GM23338 (cell line): Measurements from ENCODE around the gene TPGS2. TPM values are rescaled to one million over a fixed set of nuclear protein-coding genes. Genes with fewer than 3 reads are reported as not detected.

Experiments used
- ATAC-seq: fragments of 200-7000 bp; cut with Tn5 transposase; 3 replicates; pipeline ENCODE4 v1.9.1; 2020
- DNase-seq: peaks from one replicate; pipeline ENCODE4 v3.0.0-alpha.2; 2015; ENCODE audit warnings: low spot score
- H2AFZ ChIP-seq: fragments of 200-600 bp; sonication (generic); 2 replicates; pipeline ENCODE4 v1.8.0; 2016; ENCODE audit warnings: antibody characterized with exemption, mild to moderate bottlenecking, moderate library complexity
- H3F3A ChIP-seq: fragments of 200-600 bp; sonication (generic); replicated peaks from 2 replicates; pipeline ENCODE4 v1.8.0; 2017; ENCODE audit warnings: antibody characterized with exemption, mixed run types, low read depth
- H3K27ac ChIP-seq: fragments of 200-600 bp; sonication (generic); 2 replicates; pipeline ENCODE4 v1.6.1; 2016; ENCODE audit warnings: low read depth
- H3K27me3 ChIP-seq: fragments of 200-600 bp; sonication (generic); 2 replicates; pipeline ENCODE4 v1.8.0; 2016; ENCODE audit warnings: mild to moderate bottlenecking, mixed run types, moderate library complexity; ENCODE audit not compliant: insufficient read depth
- H3K36me3 ChIP-seq: fragments of 200-600 bp; sonication (generic); 2 replicates; pipeline ENCODE4 v1.8.0; 2016; ENCODE audit warnings: mild to moderate bottlenecking; ENCODE audit not compliant: insufficient read depth
- H3K4me1 ChIP-seq: fragments of 200-600 bp; sonication (generic); 2 replicates; pipeline ENCODE4 v1.8.0; 2016; ENCODE audit warnings: mild to moderate bottlenecking, moderate library complexity; ENCODE audit not compliant: insufficient read depth
- H3K4me2 ChIP-seq: fragments of 200-600 bp; sonication (generic); 2 replicates; pipeline ENCODE4 v1.7.1; 2017; ENCODE audit warnings: mixed run types
- H3K4me3 ChIP-seq: fragments of 200-600 bp; sonication (generic); 2 replicates; pipeline ENCODE4 v1.6.1; 2016; ENCODE audit warnings: mixed run types
- H3K79me2 ChIP-seq: fragments of 200-600 bp; sonication (generic); replicated peaks from 2 replicates; pipeline ENCODE4 v1.8.0; 2017; ENCODE audit warnings: mild to moderate bottlenecking; ENCODE audit not compliant: insufficient read depth
- H3K9me2 ChIP-seq: fragments of 200-600 bp; sonication (generic); 2 replicates; pipeline ENCODE4 v1.8.0; 2017; ENCODE audit not compliant: insufficient read depth
- H4K20me1 ChIP-seq: fragments of 200-600 bp; sonication (generic); replicated peaks from 2 replicates; pipeline ENCODE4 v1.8.0; 2017; ENCODE audit warnings: mild to moderate bottlenecking; ENCODE audit not compliant: insufficient read depth
- H3K27ac Mint-ChIP-seq: 2 replicates; pipeline ENCODE4 v1.8.0; 2020; ENCODE audit warnings: inconsistent platforms, mild to moderate bottlenecking, moderate library complexity, mixed read lengths
- H3K27me3 Mint-ChIP-seq: 3 replicates; pipeline ENCODE4 v1.8.0; 2022; ENCODE audit warnings: low read depth, mild to moderate bottlenecking, moderate library complexity, mixed read lengths, inconsistent platforms; ENCODE audit not compliant: insufficient read depth, poor library complexity
- H3K36me3 Mint-ChIP-seq: 3 replicates; pipeline ENCODE4 v1.8.0; 2021; ENCODE audit warnings: low read depth, mild to moderate bottlenecking, inconsistent platforms, moderate library complexity, mixed read lengths
- H3K4me1 Mint-ChIP-seq: 3 replicates; pipeline ENCODE4 v1.8.0; 2020; ENCODE audit warnings: mild to moderate bottlenecking, inconsistent platforms, mixed read lengths
- H3K4me3 Mint-ChIP-seq: 3 replicates; pipeline ENCODE4 v1.8.0; 2021; ENCODE audit warnings: moderate library complexity, mild to moderate bottlenecking, inconsistent platforms, mixed read lengths
- H3K9me3 Mint-ChIP-seq: 3 replicates; pipeline ENCODE4 v1.8.0; 2020; ENCODE audit warnings: moderate library complexity, mild to moderate bottlenecking, inconsistent platforms, mixed read lengths
- CTCF ChIP-seq, 2 experiments: fragments of 200-600 bp in 1 of 2; sonication (generic) in 1 of 2; conservative IDR thresholded peaks; 2 replicates each; pipeline versions ENCODE4 v1.5.1 to v1.6.1; 2016 to 2017; ENCODE audit warnings: antibody characterized with exemption in 2 of 2, low read depth in 2 of 2, mild to moderate bottlenecking in 2 of 2, moderate library complexity in 1 of 2
- ETS1 ChIP-seq: IDR thresholded peaks from 2 replicates; pipeline ENCODE4 v1.6.1; 2016; ENCODE audit warnings: antibody characterized with exemption
- EZH2 ChIP-seq: fragments of 200-600 bp; sonication (generic); IDR thresholded peaks from one replicate; pipeline ENCODE4 v1.8.0; 2017; ENCODE audit warnings: antibody characterized with exemption, mild to moderate bottlenecking, low read depth; ENCODE audit not compliant: unreplicated experiment
- EZH2phosphoT487 ChIP-seq: fragments of 200-600 bp; sonication (generic); IDR thresholded peaks from one replicate; pipeline ENCODE4 v1.8.1; 2018; ENCODE audit warnings: antibody characterized with exemption; ENCODE audit not compliant: unreplicated experiment
- JUNB ChIP-seq: IDR thresholded peaks from one replicate; pipeline ENCODE4 v1.6.1; 2016; ENCODE audit warnings: antibody characterized with exemption; ENCODE audit not compliant: unreplicated experiment
- NANOG ChIP-seq: IDR thresholded peaks from 2 replicates; pipeline ENCODE4 v1.6.1; 2016; ENCODE audit warnings: antibody characterized with exemption, borderline replicate concordance
- POLR2AphosphoS5 ChIP-seq: IDR thresholded peaks from 2 replicates; pipeline ENCODE4 v1.6.1; 2016; ENCODE audit warnings: antibody characterized with exemption, low read depth
- ZNF331 ChIP-seq: fragments of 250-450 bp; sonication (Bioruptor Pico); IDR thresholded peaks from 2 replicates; pipeline ENCODE4 v1.5.0; 2020; ENCODE audit warnings: low read depth, mild to moderate bottlenecking, moderate library complexity
- polyA plus RNA-seq: library from polyadenylated mRNA; unstranded; fragments of >200 nt; fragmentation: Nextera tagmentation; extraction: Ambion mirVana; gene quantifications from 2 replicates; pipeline ENCODE4 v1.2.1, GENCODE V29; 2016
- total RNA-seq: library from RNA; depleted of rRNA; stranded (reverse); fragments of >200 nt; shearing (Covaris generic); gene quantifications from 2 replicates; pipeline ENCODE4 v1.2.3, GENCODE V29; 2014
- TF ChIP-seq, protein P1 (sequence below): fragments of 250-450 bp; sonication (Bioruptor Pico); IDR thresholded peaks from 2 replicates; pipeline ENCODE4 v1.5.0; 2020; ENCODE audit warnings: mild to moderate bottlenecking, moderate library complexity

The TPGS2 gene
- total and polyA plus RNA-seq, 2 experiments from 2014 or later = 136 to 167 TPM

GRCh38 chr18:36867056-36867455 lies 38.3 kb upstream of the TPGS2 start (continued):
- TF ChIP-seq NANOG = no peak
- no peak for TF ChIP-seq ETS1
- no peak for TF ChIP-seq EZH2phosphoT487

DNA sequence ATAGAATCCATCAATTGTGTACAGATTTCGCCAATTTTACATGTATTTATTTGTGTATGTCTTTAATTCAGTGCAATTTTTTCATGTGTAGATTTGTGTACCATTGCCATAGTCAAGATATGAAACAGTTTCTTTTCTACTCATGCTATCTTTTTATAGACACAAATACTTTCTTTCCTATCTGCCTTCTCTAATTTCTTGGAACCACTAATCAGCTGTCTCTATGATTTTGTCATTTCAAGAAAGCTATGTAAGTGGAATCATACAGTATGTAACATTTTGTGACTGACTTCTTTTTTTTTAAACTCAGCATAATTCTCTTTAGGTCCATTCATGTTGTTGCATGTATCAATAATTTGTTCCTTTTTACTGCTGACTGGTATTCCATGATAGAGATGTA lies 33.4 kb upstream of the TPGS2 start:
- no peaks in the 10 kb centered on the region for H3K27me3 ChIP-seq
- DNase-seq = no peak
- TF ChIP-seq NANOG (no peak), ZNF331 (CRISPR knock-in tag) (no peak), POLR2AphosphoS5 (no peak), EZH2 (no peak), CTCF (conservative IDR thresholded peaks at IDR 0.05; ENCODE audit: low read depth in 2 of 2) (no peak), JUNB (no peak)
- TF ChIP-seq, protein P1, sequence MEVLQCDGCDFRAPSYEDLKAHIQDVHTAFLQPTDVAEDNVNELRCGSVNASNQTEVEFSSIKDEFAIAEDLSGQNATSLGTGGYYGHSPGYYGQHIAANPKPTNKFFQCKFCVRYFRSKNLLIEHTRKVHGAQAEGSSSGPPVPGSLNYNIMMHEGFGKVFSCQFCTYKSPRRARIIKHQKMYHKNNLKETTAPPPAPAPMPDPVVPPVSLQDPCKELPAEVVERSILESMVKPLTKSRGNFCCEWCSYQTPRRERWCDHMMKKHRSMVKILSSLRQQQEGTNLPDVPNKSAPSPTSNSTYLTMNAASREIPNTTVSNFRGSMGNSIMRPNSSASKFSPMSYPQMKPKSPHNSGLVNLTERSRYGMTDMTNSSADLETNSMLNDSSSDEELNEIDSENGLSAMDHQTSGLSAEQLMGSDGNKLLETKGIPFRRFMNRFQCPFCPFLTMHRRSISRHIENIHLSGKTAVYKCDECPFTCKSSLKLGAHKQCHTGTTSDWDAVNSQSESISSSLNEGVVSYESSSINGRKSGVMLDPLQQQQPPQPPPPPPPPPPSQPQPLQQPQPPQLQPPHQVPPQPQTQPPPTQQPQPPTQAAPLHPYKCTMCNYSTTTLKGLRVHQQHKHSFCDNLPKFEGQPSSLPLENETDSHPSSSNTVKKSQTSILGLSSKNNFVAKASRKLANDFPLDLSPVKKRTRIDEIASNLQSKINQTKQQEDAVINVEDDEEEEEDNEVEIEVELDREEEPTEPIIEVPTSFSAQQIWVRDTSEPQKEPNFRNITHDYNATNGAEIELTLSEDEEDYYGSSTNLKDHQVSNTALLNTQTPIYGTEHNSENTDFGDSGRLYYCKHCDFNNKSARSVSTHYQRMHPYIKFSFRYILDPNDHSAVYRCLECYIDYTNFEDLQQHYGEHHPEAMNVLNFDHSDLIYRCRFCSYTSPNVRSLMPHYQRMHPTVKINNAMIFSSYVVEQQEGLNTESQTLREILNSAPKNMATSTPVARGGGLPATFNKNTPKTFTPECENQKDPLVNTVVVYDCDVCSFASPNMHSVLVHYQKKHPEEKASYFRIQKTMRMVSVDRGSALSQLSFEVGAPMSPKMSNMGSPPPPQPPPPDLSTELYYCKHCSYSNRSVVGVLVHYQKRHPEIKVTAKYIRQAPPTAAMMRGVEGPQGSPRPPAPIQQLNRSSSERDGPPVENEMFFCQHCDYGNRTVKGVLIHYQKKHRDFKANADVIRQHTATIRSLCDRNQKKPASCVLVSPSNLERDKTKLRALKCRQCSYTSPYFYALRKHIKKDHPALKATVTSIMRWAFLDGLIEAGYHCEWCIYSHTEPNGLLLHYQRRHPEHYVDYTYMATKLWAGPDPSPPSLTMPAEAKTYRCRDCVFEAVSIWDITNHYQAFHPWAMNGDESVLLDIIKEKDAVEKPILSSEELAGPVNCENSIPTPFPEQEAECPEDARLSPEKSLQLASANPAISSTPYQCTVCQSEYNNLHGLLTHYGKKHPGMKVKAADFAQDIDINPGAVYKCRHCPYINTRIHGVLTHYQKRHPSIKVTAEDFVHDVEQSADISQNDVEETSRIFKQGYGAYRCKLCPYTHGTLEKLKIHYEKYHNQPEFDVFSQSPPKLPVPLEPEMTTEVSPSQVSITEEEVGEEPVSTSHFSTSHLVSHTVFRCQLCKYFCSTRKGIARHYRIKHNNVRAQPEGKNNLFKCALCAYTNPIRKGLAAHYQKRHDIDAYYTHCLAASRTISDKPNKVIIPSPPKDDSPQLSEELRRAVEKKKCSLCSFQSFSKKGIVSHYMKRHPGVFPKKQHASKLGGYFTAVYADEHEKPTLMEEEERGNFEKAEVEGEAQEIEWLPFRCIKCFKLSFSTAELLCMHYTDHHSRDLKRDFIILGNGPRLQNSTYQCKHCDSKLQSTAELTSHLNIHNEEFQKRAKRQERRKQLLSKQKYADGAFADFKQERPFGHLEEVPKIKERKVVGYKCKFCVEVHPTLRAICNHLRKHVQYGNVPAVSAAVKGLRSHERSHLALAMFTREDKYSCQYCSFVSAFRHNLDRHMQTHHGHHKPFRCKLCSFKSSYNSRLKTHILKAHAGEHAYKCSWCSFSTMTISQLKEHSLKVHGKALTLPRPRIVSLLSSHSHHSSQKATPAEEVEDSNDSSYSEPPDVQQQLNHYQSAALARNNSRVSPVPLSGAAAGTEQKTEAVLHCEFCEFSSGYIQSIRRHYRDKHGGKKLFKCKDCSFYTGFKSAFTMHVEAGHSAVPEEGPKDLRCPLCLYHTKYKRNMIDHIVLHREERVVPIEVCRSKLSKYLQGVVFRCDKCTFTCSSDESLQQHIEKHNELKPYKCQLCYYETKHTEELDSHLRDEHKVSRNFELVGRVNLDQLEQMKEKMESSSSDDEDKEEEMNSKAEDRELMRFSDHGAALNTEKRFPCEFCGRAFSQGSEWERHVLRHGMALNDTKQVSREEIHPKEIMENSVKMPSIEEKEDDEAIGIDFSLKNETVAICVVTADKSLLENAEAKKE (CRISPR knock-in tag) = no peak
- H3K4me3 ChIP-seq = no peak overlapping the region
- no peak overlapping the region for H3K27ac ChIP-seq
- no peaks in the 10 kb centered on the region for H3K4me1 ChIP-seq
- H3K4me2 ChIP-seq = no peak overlapping the region
- Mint-ChIP-seq H3K27me3 (peaks cover 4% of the 10 kb centered on the region), H3K9me3 (no peaks in the 10 kb centered on the region), H3K36me3 (no peaks in the 10 kb centered on the region), H3K4me3 (no peak overlapping the region), H3K27ac (no peak overlapping the region), H3K4me1 (no peaks in the 10 kb centered on the region)
- no peaks in the 10 kb centered on the region for H3F3A ChIP-seq
- no peak overlapping the region for H2AFZ ChIP-seq
- ATAC-seq = no peak
- H4K20me1 ChIP-seq = no peaks in the 10 kb centered on the region
- H3K79me2 ChIP-seq = no peaks in the 10 kb centered on the region
- no peaks in the 10 kb centered on the region for H3K9me2 ChIP-seq
- H3K36me3 ChIP-seq = no peaks in the 10 kb centered on the region
